Vagina (tissue), 2 donors: ENCODE measurements around the gene NODAL.

ENCODE experiments used
- CTCF ChIP-seq, 3 experiments: fragments of 450-650 bp in 2 of 3; fragments of 200-600 bp in 1 of 3; sonication (generic) in 1 of 3; IDR thresholded peaks; one replicate each; pipeline ENCODE4 v1.5.1; 2017 to 2019; ENCODE audit warnings: antibody characterized with exemption in 3 of 3, mild to moderate bottlenecking in 2 of 3, moderate library complexity in 2 of 3
- POLR2AphosphoS5 ChIP-seq, 2 donors: sonication (generic); formaldehyde crosslinking; IDR thresholded peaks; one replicate each; pipeline ENCODE4 v1.9.0; 2017; ENCODE audit warnings: antibody characterized with exemption in 2 of 2, mild to moderate bottlenecking in 2 of 2, low read depth in 1 of 2; ENCODE audit not compliant: insufficient read depth in 1 of 2

- TF ChIP-seq CTCF (IDR thresholded peaks at IDR 0.05) (no peak), POLR2AphosphoS5 (IDR thresholded peaks at IDR 0.05; ENCODE audit: insufficient read depth in 1 of 2, low read depth in 1 of 2) (no peak)
Measured at GRCh38 chr10:70465832-70466231, 24.4 kb upstream of the NODAL start.
